ENCODE data around the gene FGF4.
"Not testable (repeated sequence)": the region's sequence is repeated elsewhere in the genome, so short reads cannot be mapped to it uniquely, and the experiment has no call there.

Gene FGF4

GRCh38 chr11:69773626-69774353 lies 1.4 kb downstream of the FGF4 start:
- DNase-seq (ENCODE audit: low spot score), result no peak

DNA sequence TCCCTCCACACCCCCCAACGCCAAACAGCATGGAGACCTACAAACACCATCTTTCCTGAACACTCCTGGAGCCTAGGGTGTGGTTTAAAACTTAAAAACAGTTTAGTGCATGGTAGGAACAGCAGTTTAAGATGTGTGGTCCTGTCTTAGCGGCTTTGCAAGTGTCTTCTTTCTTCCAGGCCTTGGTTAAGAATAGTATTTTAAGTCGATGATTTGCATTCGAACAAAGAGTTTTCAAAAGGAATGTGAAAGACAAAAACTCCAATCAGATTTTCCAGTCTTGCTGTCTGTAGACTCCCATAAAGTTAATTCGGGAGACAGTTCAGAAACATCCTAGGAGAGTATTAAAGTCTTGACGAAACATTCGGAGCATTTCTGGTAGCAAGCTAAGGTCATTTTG lies 3.7 kb downstream of the FGF4 start:
- no peak for DNase-seq (ENCODE audit: low spot score)

DNA sequence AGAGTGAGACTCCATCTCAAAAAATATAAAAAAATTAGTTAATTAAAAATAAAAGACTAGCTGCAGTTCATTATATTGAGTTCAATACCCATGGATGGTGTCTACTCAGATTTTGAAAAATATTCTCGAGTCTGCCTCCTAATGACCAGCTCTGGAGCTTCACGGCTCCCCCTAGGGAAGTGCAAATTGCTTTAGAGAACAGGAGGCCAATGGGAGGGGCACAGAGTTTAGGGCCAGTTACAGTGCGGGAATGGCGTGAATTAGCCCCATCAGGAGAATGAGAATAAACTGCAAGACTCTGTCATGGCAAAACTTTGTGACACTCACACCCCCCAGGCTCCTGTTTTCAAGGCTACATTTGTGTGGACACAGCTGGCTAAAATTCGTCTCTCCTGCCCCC lies 4.6 kb downstream of the FGF4 start:
- DNase-seq (ENCODE audit: low spot score), result no peak

DNA sequence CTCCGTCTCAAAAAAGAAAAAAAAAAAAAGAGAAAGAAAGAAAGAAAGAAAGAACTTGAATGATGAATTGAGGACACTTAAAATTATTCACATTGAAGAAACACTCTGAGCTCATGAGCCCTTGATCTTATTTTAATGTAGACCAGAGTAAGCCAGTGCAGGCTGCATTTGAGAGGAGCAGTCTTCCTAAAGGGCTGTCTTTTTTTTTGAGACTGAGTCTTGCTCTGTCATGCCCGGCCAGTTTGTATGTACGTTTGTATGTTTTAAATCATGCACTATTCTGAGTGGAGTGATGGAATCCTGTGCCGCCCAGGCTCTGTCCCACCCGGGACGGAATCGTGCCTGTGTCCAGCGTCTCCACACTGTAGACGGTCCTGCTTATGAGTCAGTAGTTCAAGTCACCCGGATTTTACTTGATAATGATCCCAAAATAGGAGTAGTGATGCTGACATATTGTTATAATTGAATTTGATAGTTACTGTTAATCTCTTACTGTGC lies 9.6 kb downstream of the FGF4 start:
- no peak for DNase-seq (ENCODE audit: low spot score)

- DNase-seq (ENCODE audit: low spot score), result not testable (repeated sequence)
Observed at GRCh38 chr11:69764918-69765317, 10.2 kb downstream of the FGF4 start.

- DNase-seq (ENCODE audit: low spot score), result no peak
Observed at GRCh38 chr11:69760319-69760718, 14.8 kb downstream of the FGF4 start.

DNA sequence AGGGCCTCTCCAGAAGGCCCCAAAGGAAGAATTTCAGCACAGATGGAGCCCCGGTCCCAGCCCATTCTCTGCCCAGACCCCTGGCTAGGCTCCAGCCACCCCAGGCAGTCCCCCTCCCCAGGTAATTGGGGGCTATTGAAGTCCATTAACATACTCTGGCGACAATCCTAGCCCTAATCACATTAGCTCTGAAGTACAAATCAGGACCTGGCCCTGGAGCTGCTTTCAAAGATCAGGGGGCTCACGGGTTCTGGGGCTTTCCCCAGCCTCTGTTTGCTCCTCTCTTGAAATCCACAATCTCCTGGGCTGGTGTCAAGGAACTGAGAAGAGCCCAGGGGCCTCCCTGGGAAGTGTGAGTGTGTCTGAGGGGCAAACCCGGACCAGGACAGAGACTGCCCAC lies 22.3 kb downstream of the FGF4 start:
- no peak for DNase-seq (ENCODE audit: low spot score)

DNA sequence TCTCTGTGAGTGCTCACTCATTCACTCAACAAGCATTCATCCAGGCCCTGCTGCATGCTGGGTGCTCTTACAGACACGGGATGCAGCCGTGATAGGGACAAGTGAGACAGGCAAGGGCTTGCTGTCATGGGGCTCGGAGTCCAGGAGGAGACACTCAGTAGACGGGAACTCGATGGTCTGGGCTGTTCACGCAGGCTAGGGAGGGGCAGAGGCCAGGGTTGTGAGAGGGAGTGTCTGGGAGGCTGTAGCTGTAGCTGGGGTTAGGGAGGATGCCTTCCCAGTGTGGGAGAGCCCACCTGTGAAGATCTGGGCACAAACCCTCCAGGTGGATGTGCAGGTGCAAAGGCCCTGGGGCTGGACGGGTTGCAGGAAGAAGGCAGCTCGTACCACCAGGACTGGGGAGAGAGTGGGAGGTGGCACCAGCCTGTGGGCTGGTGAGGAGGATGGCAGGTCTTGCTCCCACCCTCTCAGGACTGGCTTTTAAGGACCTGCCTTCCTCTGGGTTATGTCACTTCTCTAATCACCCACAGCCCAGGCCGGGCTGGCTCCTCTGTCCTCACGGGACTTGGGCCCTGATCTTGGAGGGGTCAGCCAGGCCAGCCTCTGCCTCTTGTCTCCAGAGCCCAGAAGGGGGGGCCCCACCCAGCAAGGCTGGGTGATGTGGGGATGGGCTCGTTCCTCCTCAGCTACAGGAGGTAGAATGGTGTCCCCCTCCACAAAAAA lies 24.1 kb downstream of the FGF4 start:
- no peak for DNase-seq (ENCODE audit: low spot score)

DNA sequence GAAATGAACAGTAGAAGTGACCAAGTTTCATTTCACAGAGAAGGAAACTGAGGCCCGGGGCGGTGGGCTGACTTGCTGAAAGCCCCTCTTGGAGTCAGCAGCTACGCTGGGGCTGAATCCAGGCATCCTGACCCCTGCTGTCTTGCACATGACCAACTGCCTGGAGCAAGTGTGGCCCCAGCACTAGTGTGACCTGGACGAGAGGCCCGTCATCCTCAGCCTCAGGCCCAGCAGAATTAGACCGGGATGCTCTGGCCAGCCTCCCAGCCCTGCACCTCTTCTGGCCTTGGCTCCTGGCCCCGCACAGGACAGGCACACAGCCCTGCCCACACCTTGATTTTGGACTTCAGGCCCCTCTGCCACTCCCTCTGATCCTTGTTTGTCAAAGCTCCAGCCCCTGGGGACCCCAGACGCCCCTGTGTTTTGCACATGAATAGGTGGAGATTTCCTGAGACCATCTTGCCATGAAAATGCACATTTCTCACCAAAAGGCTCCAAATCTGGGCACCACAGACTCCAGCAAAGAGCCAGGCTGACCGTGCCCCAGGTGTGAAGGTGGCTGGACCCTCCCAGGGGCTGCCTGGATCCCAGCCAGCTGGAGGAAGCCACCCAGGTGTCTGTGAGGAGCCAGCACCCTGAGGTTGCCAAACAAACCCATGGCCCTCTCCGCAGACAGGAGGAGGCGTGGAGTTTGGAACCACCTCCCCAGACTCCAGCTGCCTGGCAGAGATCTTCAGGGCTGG lies 24.9 kb downstream of the FGF4 start:
- DNase-seq (ENCODE audit: low spot score), result no peak

GRCh38 chr11:69748637-69749036 lies 26.5 kb downstream of the FGF4 start:
- DNase-seq (ENCODE audit: low spot score), result no peak

- DNase-seq (ENCODE audit: low spot score), result no peak
Observed at GRCh38 chr11:69746752-69747742, 28.1 kb downstream of the FGF4 start.

DNA sequence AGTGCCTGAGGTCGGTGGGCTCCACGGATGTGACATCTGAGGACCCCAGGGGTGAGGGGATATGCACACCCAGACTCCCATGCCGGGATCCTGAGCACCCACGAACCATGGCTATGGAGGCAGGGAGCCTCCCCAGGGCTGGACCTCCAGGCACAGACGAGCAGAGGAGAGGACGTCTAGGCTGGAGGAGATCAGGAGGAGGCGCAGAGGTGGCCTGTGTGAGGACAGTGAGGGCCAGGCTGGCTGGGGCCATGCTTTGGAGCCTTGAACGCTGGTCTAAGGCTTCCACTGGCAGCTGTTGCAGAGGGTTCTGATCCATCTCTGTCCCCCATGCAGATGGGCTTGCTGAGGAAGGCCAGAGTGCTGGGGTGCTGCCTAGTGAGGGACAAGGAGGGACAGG lies 29.0 kb downstream of the FGF4 start:
- no peak for DNase-seq (ENCODE audit: low spot score)

DNA sequence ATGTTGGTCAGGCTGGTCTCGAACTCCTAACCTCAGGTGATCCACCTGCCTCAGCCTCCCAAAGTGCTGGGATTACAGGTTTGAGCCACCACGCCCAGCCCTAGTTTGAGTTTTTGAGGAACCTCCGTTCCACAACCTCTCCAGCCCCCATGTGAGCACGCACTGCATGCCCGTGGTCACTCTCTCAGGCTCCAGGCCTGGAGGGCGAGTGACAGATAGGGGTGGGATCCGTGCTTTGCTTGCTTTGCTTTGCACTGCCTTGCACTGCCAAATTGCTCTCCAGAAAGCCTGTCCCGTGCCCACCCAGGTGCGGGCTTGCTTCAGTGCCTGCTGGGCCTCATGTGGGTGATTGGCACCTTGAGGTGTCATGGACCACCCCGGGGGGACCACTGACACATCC lies 29.9 kb downstream of the FGF4 start:
- DNase-seq (ENCODE audit: low spot score), result no peak

DNA sequence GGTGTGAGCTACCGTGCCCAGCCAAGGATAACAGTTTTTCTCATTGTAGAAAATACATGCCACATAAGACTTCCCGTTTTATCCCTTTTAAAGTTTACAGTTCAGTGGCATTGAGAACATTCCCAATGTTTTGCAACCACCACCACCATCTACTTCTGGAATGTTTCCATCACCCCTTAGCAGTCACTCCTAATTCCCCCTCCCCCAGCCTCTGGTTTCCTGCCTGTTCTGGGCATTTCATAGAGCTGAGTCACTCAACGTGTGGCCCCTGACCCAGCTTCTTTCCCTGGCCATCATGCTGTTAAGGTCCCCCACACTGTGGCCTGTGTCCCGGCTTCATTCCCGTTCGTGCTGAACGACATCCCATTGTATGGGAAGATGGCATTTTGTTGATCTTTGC lies 30.7 kb downstream of the FGF4 start:
- DNase-seq (ENCODE audit: low spot score), result no peak

GRCh38 chr11:69734841-69735240 lies 40.3 kb downstream of the FGF4 start:
- no peak for DNase-seq (ENCODE audit: low spot score)

GRCh38 chr11:69734367-69734766 lies 40.8 kb downstream of the FGF4 start:
- no peak for DNase-seq (ENCODE audit: low spot score)

- DNase-seq (ENCODE audit: low spot score), result no peak
Observed at GRCh38 chr11:69732910-69733309, 42.2 kb downstream of the FGF4 start.

- no peak for DNase-seq (ENCODE audit: low spot score)
Observed at GRCh38 chr11:69731110-69731509, 44.0 kb downstream of the FGF4 start.

- DNase-seq (ENCODE audit: low spot score), result no peak
Observed at GRCh38 chr11:69730500-69730899, 44.6 kb downstream of the FGF4 start.

GRCh38 chr11:69729252-69729651 lies 45.9 kb downstream of the FGF4 start:
- DNase-seq (ENCODE audit: low spot score), result no peak

DNA sequence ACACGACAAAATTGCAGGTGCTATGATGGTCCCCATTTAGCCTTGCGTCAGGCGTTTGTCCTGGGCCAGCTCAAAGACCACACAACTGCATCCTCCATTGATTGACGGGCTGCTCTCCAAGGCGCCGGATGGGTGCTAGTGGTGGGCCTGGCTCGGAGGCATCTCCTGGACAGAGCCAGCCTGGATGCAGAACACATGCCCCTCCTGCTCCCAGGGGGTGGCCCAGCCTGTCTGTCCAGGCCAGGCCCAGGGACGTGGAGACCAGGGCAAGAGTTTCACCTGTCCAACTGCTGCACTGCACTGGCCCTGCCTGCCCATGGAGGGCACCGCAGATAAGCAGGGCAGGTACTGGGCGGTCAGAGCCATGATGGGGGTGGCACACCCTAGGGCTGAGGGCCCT lies 47.9 kb downstream of the FGF4 start:
- no peak for DNase-seq (ENCODE audit: low spot score)

DNA sequence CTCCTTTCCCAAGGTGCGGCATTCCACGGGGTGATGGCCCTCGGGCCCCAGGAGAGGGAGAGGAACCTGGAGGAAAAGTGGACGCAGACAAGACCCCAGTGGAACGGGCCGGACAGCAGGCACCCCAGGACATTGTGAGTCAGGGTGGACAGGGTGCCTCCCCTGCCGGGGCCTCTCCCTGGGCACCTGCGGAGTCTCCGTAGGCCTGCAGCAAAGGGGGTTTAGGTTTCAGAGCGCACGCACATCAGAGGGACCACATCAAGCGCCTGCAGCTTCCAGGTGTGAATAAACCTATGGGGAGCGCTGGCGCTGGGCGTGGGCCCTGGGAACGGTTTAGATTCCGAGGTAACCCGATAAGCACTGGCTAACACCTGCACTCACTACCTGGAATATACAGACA lies 48.7 kb downstream of the FGF4 start:
- no peak for DNase-seq (ENCODE audit: low spot score)
